ENCODE results near the gene CIAO1.
A peak's percentile ranks its signal among the peaks of the same experiment; 100 is the strongest.

CIAO1 gene

GRCh38 chr2:96305979-96306308 is 39.9 kb downstream of the CIAO1 start:
- peak overlapping the region; percentile 76 for H3K27ac ChIP-seq
- no peak for TF ChIP-seq ZFX (IDR thresholded peaks at IDR 0.05; ENCODE audit: borderline replicate concordance)
- no peak for TF ChIP-seq CTCF (IDR thresholded peaks at IDR 0.05)

GRCh38 chr2:96306370-96306769 is 40.3 kb downstream of the CIAO1 start:
- peak overlapping the region; percentile 76 for H3K27ac ChIP-seq
- no peak for TF ChIP-seq ZFX (IDR thresholded peaks at IDR 0.05; ENCODE audit: borderline replicate concordance)
- no peak for TF ChIP-seq CTCF (IDR thresholded peaks at IDR 0.05)

- no peak overlapping the region for H3K27ac ChIP-seq
- no peak for TF ChIP-seq CTCF (IDR thresholded peaks at IDR 0.05)
- TF ChIP-seq ZFX (IDR thresholded peaks at IDR 0.05; ENCODE audit: borderline replicate concordance), result no peak
These were observed 42.2 kb downstream of the CIAO1 start for GRCh38 chr2:96308248-96308647.

GRCh38 chr2:96315005-96315399 is 49.0 kb downstream of the CIAO1 start:
- TF ChIP-seq CTCF (IDR thresholded peaks at IDR 0.05), result no peak
- TF ChIP-seq ZFX (IDR thresholded peaks at IDR 0.05; ENCODE audit: borderline replicate concordance), result no peak
- H3K27ac ChIP-seq, result no peak overlapping the region

- TF ChIP-seq ZFX (IDR thresholded peaks at IDR 0.05; ENCODE audit: borderline replicate concordance), result no peak
- no peak for TF ChIP-seq CTCF (IDR thresholded peaks at IDR 0.05)
- no peak overlapping the region for H3K27ac ChIP-seq
These were observed 49.5 kb downstream of the CIAO1 start for GRCh38 chr2:96315400-96316071.

- H3K27ac ChIP-seq, result no peak overlapping the region
These were observed 51.0 kb downstream of the CIAO1 start for GRCh38 chr2:96316999-96317398.

More at GRCh38 chr2:96316999-96317398, 51.0 kb downstream of the CIAO1 start:
- no peak for TF ChIP-seq CTCF (IDR thresholded peaks at IDR 0.05)
- TF ChIP-seq ZFX (IDR thresholded peaks at IDR 0.05; ENCODE audit: borderline replicate concordance), result no peak
